ENCODE data around the gene SYNGR3. TPM values are rescaled to one million over a fixed set of nuclear protein-coding genes. Genes with fewer than 3 reads are reported as not detected.

The SYNGR3 gene
- total and polyA plus RNA-seq, 12 donors: 0.15 to 2.5 (median 0.37) TPM; not detected in 2

- H3K9me3 ChIP-seq: no peaks in the 10 kb centered on the region
- no peak for TF ChIP-seq CTCF (IDR thresholded peaks at IDR 0.05)
- peaks cover 0 to 30% (median 0%) of the 10 kb centered on the region in 7 donors for H3K27me3 ChIP-seq
- ATAC-seq (no peak), DNase-seq (no peak)
- H3K36me3 ChIP-seq: peaks cover 0 to 33% (median 5%) of the 10 kb centered on the region in 9 donors
- H3K4me1 ChIP-seq: peaks cover 12 to 92% (median 68%) of the 10 kb centered on the region in 9 donors
- WGBS, 2 donors: 60 to 66% methylated on average over 3 of the region's 3 CpGs
- peak overlapping the region; percentile 36 to 98 (median 94) for H3K27ac ChIP-seq
- H3K4me3 ChIP-seq: peak overlapping the region; percentile 29 to 94 (median 84)
- intact Hi-C loops (cut with DNase I): loop anchor here in 1 of 10 donors (10.0 kb wide), 2 partner anchors 57 to 227 kb away; partner anchors contain the start of gene ECI1
Observed at GRCh38 chr16:2028146-2028545, 38.4 kb downstream of the SYNGR3 start.

GRCh38 chr16:2028620-2029220 lies 39.0 kb downstream of the SYNGR3 start:
- Histone ChIP-seq H3K27ac (peak overlapping the region in 9 of 10 donors; percentile 39 to 98 (median 94)), H3K4me1 (peaks cover 14 to 92% (median 69%) of the 10 kb centered on the region in 9 donors)
- WGBS, 2 donors: 64 to 73% methylated on average over 18 of the region's 18 CpGs

GRCh38 chr16:2029350-2029749 lies 39.6 kb downstream of the SYNGR3 start:
- 62 to 67% methylated on average over 20 to 22 of the region's 22 CpGs for WGBS, 2 donors
- Histone ChIP-seq H3K36me3 (peaks cover 0 to 37% (median 5%) of the 10 kb centered on the region in 9 donors), H3K9me3 (no peaks in the 10 kb centered on the region), H3K27ac (peak overlapping the region in 8 of 10 donors; percentile 90 to 98 (median 95)), H3K4me3 (peak overlapping the region; percentile 20 to 94 (median 84)), H3K4me1 (peaks cover 17 to 90% (median 67%) of the 10 kb centered on the region in 9 donors), H3K27me3 (peaks cover 0 to 30% (median 0%) of the 10 kb centered on the region in 7 donors)
- DNase-seq: peak; percentile 13 to 30
- ATAC-seq: no peak
- intact Hi-C loops (cut with DNase I): loop anchor here in 1 of 10 donors (10.0 kb wide), 2 partner anchors 55 to 225 kb away; partner anchors contain the start of gene ECI1
- TF ChIP-seq CTCF (IDR thresholded peaks at IDR 0.05): no peak

More at GRCh38 chr16:2028620-2029220, 39.0 kb downstream of the SYNGR3 start:
- no peak for ATAC-seq
- H3K36me3 ChIP-seq: peaks cover 0 to 37% (median 5%) of the 10 kb centered on the region in 9 donors
- intact Hi-C loops (cut with DNase I): loop anchor here in 1 of 10 donors (10.0 kb wide), 2 partner anchors 56 to 226 kb away; partner anchors contain the start of gene ECI1
- peak overlapping the region in 9 of 10 donors; percentile 68 to 94 (median 85) for H3K4me3 ChIP-seq
- H3K9me3 ChIP-seq: no peaks in the 10 kb centered on the region
- DNase-seq: no peak
- no peak for TF ChIP-seq CTCF (IDR thresholded peaks at IDR 0.05)
- H3K27me3 ChIP-seq: peaks cover 0 to 30% (median 0%) of the 10 kb centered on the region in 7 donors

- intact Hi-C loops (cut with DNase I): loop anchor here in 1 of 10 donors (10.0 kb wide), 1 partner anchor 485 kb away; no protein-coding TSS in a partner anchor
- WGBS, 2 donors: 61 to 73% methylated on average over 11 of the region's 11 CpGs
- peaks cover 0 to 37% (median 5%) of the 10 kb centered on the region in 9 donors for H3K36me3 ChIP-seq
- H3K4me3 ChIP-seq: peak overlapping the region; percentile 20 to 94 (median 84)
- peaks cover 0 to 30% (median 0%) of the 10 kb centered on the region in 7 donors for H3K27me3 ChIP-seq
- DNase-seq (no peak), ATAC-seq (no peak)
- H3K27ac ChIP-seq: peak overlapping the region; percentile 64 to 98 (median 94)
- H3K4me1 ChIP-seq: peaks cover 19 to 88% (median 68%) of the 10 kb centered on the region in 9 donors
- no peaks in the 10 kb centered on the region for H3K9me3 ChIP-seq
- no peak for TF ChIP-seq CTCF (IDR thresholded peaks at IDR 0.05)
Observed at GRCh38 chr16:2030036-2030435, 40.3 kb downstream of the SYNGR3 start.
